CD4-positive, alpha-beta T cell (primary cell): ENCODE data around the gene NTM. TPM values are rescaled to one million over a fixed set of nuclear protein-coding genes. Genes with fewer than 3 reads are reported as not detected.

Experiments
- ATAC-seq: fragments of 200-7000 bp; cut with Tn5 transposase; one replicate; pipeline ENCODE4 v1.10.0; 2022; ENCODE audit warnings: mild to moderate bottlenecking; ENCODE audit not compliant: poor library complexity
- CTCF ChIA-PET: fragments of 350-600 bp; sonication (Branson Sonifier 250); formaldehyde crosslinking; loops from one replicate; lab custom pipeline; 2021; ENCODE audit warnings: antibody characterized with exemption, inconsistent platforms; lab: Charles Lee
- POLR2A ChIA-PET: fragments of 350-600 bp; sonication (Branson Sonifier 250); formaldehyde crosslinking; loops from one replicate; lab custom pipeline; 2021; ENCODE audit warnings: antibody characterized with exemption, inconsistent platforms; lab: Charles Lee
- DNase-seq, 14 experiments: peaks; one replicate each; pipeline ENCODE4 v3.0.0-alpha.2; 2013 to 2020; ENCODE audit warnings: mixed read lengths in 2 of 14
- H3K27ac ChIP-seq, 2 donors: one replicate each; pipeline versions ENCODE4 v1.5.1 to v1.7.0; 2013; ENCODE audit warnings: low read length in 2 of 2, low read depth in 1 of 2, mild to moderate bottlenecking in 1 of 2
- H3K27me3 ChIP-seq, 2 experiments: 1 replicate in 1 of 2; 2 replicates in 1 of 2; pipeline versions ENCODE4 v1.6.1 to v1.7.0; 2013; ENCODE audit warnings: low read length in 2 of 2, control low read depth in 1 of 2, mild to moderate bottlenecking in 1 of 2, moderate library complexity in 1 of 2; ENCODE audit not compliant: insufficient read depth in 2 of 2, control insufficient read depth in 1 of 2
- H3K36me3 ChIP-seq: one replicate; pipeline ENCODE4 v1.6.1; 2013; ENCODE audit warnings: low read length, control low read depth; ENCODE audit not compliant: insufficient read depth
- H3K4me1 ChIP-seq: one replicate; pipeline ENCODE4 v1.6.1; 2013; ENCODE audit warnings: low read length, control low read depth; ENCODE audit not compliant: insufficient read depth
- H3K4me3 ChIP-seq: one replicate; pipeline ENCODE4 v1.5.1; 2013; ENCODE audit warnings: mild to moderate bottlenecking, low read length, moderate library complexity
- H3K9me3 ChIP-seq, 2 experiments: 1 replicate in 1 of 2; 2 replicates in 1 of 2; pipeline versions ENCODE4 v1.6.1 to v1.7.0; 2013; ENCODE audit warnings: low read length in 2 of 2, mild to moderate bottlenecking in 2 of 2, control low read depth in 1 of 2, moderate library complexity in 1 of 2; ENCODE audit not compliant: control insufficient read depth in 1 of 2, insufficient read depth in 1 of 2
- H3K27ac Mint-ChIP-seq: one replicate; pipeline ENCODE4 v1.8.0; 2020; ENCODE audit warnings: mixed read lengths
- H3K27me3 Mint-ChIP-seq: one replicate; pipeline ENCODE4 v1.8.0; 2021; ENCODE audit warnings: mixed read lengths
- H3K36me3 Mint-ChIP-seq: one replicate; pipeline ENCODE4 v1.8.0; 2021; ENCODE audit warnings: low read depth, mixed read lengths
- H3K4me1 Mint-ChIP-seq: one replicate; pipeline ENCODE4 v1.8.0; 2021; ENCODE audit warnings: low read depth, mixed read lengths
- H3K4me3 Mint-ChIP-seq: one replicate; pipeline ENCODE4 v1.8.0; 2020; ENCODE audit warnings: mild to moderate bottlenecking, mixed read lengths
- H3K9me3 Mint-ChIP-seq: one replicate; pipeline ENCODE4 v1.8.0; 2020; ENCODE audit warnings: mixed read lengths
- intact Hi-C, 2 experiments: fragments of 100-400 bp; cut with DNase I in 1 of 2; cut with micrococcal nuclease in 1 of 2; formaldehyde crosslinking; loops; one replicate each; pipeline versions ENCODE4 v1.15.1 to v1.9.0; 2023 to 2025; cut with DNase I, micrococcal nuclease
- total RNA-seq, 174 experiments: library from RNA in 2 of 174; stranded (reverse) in 2 of 174; gene quantifications; one replicate each; pipeline ENCODE4 v1.2.3 and lab custom pipeline; 2021 to 2026
- TF ChIP-seq, protein P1 (sequence below): fragments of 200-600 bp; IDR thresholded peaks from one replicate; pipeline ENCODE4 v1.8.0; 2022; ENCODE audit warnings: antibody characterized with exemption, mild to moderate bottlenecking

NTM gene
- total RNA-seq, 2 experiments from 2014 or later = not detected

DNA sequence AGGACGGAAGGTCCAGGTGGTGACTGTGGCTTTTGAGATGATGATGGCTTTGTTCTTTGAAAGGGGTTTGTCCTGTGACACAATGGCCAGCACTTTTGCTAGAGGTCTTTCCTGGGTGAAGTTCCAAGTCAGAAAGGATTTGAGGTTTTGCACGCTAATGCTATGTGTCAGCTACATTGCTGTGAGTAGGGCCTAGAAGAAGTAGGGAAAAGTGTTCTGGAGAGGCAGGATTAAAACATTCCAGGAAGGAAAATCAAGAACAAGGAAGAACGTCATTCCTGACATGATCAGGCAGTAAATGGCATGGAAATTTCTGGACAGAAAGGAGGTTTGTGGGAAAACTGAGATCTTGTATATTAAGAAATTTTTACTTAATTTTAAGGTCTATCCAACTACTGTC is 290.7 kb downstream of the NTM start:
- CTCF ChIA-PET = no interaction called here
- H3K27me3 Mint-ChIP-seq = no peaks in the 10 kb centered on the region
- no peak overlapping the region for H3K27ac ChIP-seq
- POLR2A ChIA-PET = no interaction called here
- no peaks in the 10 kb centered on the region for H3K9me3 Mint-ChIP-seq
- TF ChIP-seq, protein P1, sequence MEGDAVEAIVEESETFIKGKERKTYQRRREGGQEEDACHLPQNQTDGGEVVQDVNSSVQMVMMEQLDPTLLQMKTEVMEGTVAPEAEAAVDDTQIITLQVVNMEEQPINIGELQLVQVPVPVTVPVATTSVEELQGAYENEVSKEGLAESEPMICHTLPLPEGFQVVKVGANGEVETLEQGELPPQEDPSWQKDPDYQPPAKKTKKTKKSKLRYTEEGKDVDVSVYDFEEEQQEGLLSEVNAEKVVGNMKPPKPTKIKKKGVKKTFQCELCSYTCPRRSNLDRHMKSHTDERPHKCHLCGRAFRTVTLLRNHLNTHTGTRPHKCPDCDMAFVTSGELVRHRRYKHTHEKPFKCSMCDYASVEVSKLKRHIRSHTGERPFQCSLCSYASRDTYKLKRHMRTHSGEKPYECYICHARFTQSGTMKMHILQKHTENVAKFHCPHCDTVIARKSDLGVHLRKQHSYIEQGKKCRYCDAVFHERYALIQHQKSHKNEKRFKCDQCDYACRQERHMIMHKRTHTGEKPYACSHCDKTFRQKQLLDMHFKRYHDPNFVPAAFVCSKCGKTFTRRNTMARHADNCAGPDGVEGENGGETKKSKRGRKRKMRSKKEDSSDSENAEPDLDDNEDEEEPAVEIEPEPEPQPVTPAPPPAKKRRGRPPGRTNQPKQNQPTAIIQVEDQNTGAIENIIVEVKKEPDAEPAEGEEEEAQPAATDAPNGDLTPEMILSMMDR = no peak
- no peaks in the 10 kb centered on the region for H3K4me1 Mint-ChIP-seq
- DNase-seq (no peak), ATAC-seq (no peak)
- no peaks in the 10 kb centered on the region for H3K36me3 ChIP-seq
- no peak overlapping the region for H3K27ac Mint-ChIP-seq
- H3K9me3 ChIP-seq = peaks cover 0 to 22% of the 10 kb centered on the region in 2 experiments
- H3K4me3 Mint-ChIP-seq = no peak overlapping the region
- no peak overlapping the region for H3K4me3 ChIP-seq
- H3K27me3 ChIP-seq = no peaks in the 10 kb centered on the region
- no peaks in the 10 kb centered on the region for H3K36me3 Mint-ChIP-seq
- intact Hi-C loops = no loop called here
- no peaks in the 10 kb centered on the region for H3K4me1 ChIP-seq

DNA sequence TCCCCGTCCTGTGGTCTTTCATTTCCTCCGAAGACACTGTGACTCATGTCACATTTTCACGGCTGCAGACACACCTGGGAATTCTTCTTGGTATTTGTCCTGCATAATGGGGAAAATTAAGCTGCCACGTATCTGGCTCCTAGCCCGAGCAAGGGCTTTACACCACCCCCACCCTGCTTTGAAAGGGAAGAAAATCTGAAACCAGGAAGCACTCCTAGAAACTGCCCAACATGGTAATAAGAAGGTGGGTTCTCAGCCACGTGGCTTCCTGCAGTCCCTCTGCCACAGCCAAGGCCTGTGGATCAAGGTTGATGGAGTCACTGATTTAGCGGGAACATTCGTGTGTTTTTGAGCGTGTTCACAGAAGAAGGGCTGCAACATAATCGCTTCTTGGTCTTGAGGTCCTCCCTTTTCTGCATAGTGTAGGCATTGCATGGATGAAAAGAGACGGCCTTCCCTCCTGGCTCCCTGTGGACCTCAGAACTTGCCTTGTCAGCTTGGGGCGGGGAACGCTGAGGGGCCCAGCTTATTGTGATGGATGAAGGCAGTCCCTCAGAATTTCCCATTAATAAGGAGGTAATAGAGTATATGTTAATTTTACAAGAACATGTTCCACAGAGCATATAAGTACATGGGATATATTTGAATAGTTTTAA is 292.0 kb downstream of the NTM start:
- ATAC-seq = no peak
- Mint-ChIP-seq H3K27ac (no peak overlapping the region), H3K4me1 (no peaks in the 10 kb centered on the region), H3K9me3 (no peaks in the 10 kb centered on the region), H3K27me3 (no peaks in the 10 kb centered on the region), H3K36me3 (no peaks in the 10 kb centered on the region), H3K4me3 (no peak overlapping the region)
- no peak overlapping the region for H3K4me3 ChIP-seq
- POLR2A ChIA-PET = no interaction called here
- no peaks in the 10 kb centered on the region for H3K27me3 ChIP-seq
- CTCF ChIA-PET = no interaction called here
- no peaks in the 10 kb centered on the region for H3K36me3 ChIP-seq
- peaks cover 0 to 14% of the 10 kb centered on the region in 2 experiments for H3K9me3 ChIP-seq
- TF ChIP-seq, protein P1 = no peak
- no peaks in the 10 kb centered on the region for H3K4me1 ChIP-seq
- intact Hi-C loops = no loop called here
- no peak for DNase-seq
- H3K27ac ChIP-seq = no peak overlapping the region

DNA sequence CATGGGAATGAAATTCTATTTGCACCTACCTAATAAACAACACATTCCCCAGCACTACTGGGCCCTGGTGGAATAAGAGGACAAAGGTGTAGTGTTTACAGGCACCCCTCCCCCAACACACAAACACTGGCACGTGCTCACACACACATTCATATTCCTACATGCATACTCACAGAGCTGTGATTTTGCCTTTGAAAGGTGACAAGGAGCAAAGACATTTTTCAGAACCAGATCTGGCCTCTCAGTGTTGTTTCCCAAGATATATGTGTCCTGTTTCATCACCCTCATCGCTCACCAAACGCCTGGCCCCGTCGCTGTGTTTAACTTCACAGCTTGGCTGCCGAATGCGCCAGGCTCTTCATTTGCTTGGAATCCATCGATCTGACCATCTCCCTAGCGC is 292.6 kb downstream of the NTM start:
- Mint-ChIP-seq H3K27me3 (no peaks in the 10 kb centered on the region), H3K4me3 (no peak overlapping the region), H3K9me3 (no peaks in the 10 kb centered on the region), H3K36me3 (no peaks in the 10 kb centered on the region), H3K27ac (no peak overlapping the region), H3K4me1 (no peaks in the 10 kb centered on the region)
- DNase-seq (no peak), ATAC-seq (no peak)
- H3K36me3 ChIP-seq = no peaks in the 10 kb centered on the region
- H3K4me1 ChIP-seq = no peaks in the 10 kb centered on the region
- H3K27me3 ChIP-seq = no peaks in the 10 kb centered on the region
- POLR2A ChIA-PET = no interaction called here
- H3K27ac ChIP-seq = no peak overlapping the region
- CTCF ChIA-PET = no interaction called here
- no peak overlapping the region for H3K4me3 ChIP-seq
- intact Hi-C loops = no loop called here
- peaks cover 0 to 14% of the 10 kb centered on the region in 2 experiments for H3K9me3 ChIP-seq
- TF ChIP-seq, protein P1 = no peak
